Activated CD4-positive, alpha-beta T cell treated with anti-CD3 and anti-CD28 coated beads, Interleukin-2, amount 50 U/mL, for 48 hours (primary cell): ENCODE data around the gene NMT2.
"Not testable (repeated sequence)": the region's sequence is repeated elsewhere in the genome, so short reads cannot be mapped to it uniquely, and the experiment has no call there.

ENCODE experiments used
- DNase-seq, 2 experiments: peaks; one replicate each; pipeline ENCODE4 v3.0.0-alpha.2; 2020

NMT2 gene

GRCh38 chr10:15168291-15168785 lies at the start of gene NMT2:
Gene NMT2 (minus strand): TSS chr10:15168693. CDS start chr10:15168612, 81 bp downstream.
- DNase-seq, result no peak

DNA sequence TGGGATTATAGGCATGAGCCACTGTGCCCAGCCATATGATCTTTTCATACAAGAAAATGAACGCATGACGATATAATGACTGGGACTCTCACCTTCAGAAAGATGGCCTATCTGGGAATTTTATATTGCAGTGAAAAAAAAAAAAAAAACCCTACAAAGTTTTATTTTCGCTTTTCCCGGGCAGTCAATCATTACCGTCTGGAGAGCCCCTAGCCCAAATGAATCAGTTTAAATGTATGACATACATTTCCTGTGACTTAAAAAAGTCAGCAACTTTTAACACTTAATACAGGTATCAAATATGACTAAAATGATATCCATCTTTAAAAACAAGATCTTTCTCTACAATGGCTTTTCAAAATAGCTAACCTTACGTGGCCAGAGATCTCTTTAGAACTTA lies 48.2 kb upstream of the NMT2 start:
- no peak for DNase-seq

DNA sequence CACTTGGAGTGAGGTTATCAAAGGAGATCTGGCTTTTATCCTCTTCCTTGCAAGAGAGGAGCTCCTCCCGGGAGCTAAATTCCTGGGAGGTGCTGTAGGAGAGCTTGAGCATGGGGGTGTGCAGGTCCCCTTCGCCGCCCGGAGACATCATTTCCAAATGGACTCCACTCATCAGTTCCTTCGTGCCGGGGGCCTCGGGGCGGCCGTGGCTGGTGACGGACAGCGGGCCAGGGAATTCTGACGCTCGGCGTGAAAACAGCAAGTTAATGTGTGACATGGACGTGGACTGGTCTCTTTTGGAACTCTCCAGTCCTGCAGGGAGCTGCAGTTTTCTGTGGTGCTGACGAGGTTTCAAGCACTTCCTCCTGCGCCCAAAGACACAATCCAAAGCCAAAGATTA lies 45.7 kb upstream of the NMT2 start:
- no peak for DNase-seq

GRCh38 chr10:15213461-15213861 lies 45.0 kb upstream of the NMT2 start:
- no peak for DNase-seq

DNA sequence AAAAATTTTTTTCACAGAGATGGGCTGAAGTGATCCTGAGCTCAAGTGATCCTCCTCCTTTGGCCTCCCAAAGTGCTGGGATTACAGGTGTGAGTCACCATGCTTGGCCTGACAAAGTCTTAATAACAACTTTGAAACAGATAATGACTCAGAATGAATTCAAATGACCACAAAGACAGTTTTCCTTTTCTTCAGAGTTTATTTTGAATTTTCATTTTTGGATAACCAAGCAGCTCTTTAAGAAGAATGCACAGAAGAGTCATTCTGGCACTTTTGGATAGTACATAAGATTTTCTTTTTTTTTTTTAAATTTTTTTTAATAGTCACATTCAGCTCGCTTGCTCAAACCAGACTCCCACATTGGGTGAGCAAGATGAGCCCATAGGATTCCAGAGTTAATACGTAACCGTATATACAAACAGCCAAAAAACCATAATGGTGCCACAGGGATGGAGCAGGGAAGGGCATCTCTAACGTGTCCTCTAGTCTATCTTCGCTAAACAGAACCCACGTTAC lies 43.0 kb upstream of the NMT2 start:
- no peak for DNase-seq

- DNase-seq, result no peak
Measured at GRCh38 chr10:15210521-15210920, 42.0 kb upstream of the NMT2 start.

- peak; percentile 87 to 90 for DNase-seq
Measured at GRCh38 chr10:15209827-15210509, 41.5 kb upstream of the NMT2 start.

GRCh38 chr10:15208221-15208620 lies 39.7 kb upstream of the NMT2 start:
- DNase-seq, result no peak

DNA sequence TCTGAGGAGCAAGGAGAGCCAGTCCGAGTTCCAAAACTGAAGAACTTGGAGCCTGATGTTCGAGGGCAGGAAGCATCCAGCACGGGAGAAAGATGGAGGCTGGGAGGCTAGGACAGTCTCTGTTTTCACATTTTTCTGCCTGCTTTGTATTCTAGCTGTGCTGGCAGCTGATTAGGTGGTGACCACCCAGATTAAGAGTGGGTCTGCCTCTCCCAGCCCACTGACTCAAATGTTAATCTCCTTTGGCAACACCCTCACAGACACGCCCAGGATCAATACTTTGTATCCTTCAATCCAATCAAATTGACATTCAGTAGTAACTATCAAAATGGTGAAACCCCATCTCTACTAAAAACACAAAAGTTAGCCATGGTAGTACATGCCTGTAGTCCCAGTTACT lies 38.9 kb upstream of the NMT2 start:
- DNase-seq, result not testable (repeated sequence)

- DNase-seq, result no peak
Measured at GRCh38 chr10:15202639-15203038, 34.1 kb upstream of the NMT2 start.

DNA sequence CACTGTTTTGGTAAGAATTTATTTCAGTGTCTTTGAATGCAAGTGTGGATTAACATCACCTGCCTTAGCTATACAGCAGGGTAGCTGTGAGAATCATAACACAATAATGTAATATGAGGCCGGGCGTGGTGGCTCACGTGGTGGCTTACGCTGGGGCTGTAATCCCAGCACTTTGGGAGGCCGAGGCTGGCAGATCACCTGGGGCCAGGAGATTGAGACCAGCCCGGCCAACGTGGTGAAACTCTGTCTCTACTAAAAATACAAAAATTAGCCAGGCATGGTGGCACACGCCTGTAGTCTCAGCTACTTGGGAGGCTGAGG lies 33.8 kb upstream of the NMT2 start:
- not testable (repeated sequence) for DNase-seq

DNA sequence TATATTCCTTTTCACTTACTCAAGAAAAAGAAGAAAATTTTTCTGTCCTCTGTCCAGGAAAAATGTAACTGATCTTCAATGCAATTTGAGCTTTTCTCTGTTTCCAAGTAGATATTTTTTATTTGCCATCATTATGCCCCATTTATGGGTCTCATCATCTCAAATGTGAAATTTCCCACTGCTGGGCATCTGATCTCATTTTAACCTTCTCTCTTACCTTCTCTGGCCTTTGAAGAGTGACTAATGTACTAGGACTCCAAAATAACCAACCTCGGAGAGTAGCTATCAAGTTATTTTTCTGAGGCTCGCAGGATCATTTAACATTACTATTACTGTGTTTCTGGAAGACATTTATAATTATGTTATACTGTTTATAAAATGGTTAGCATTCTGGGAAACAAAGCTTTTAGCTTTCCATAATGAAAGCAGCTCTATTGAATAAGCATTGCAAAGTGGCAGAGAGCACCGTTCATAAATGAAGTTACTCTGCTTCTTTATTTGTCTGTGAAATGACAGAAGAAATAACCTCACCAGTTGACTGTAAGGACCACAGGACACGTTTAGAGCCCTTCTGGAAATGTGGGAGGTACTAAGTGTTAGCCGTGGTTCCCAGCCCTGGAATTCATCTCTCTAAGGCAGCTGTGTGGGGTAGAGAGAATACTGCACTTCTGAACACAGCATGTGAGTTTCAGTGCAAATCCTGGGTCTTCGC lies 33.3 kb upstream of the NMT2 start:
- no peak for DNase-seq

GRCh38 chr10:15200626-15201025 lies 32.1 kb upstream of the NMT2 start:
- DNase-seq, result no peak

DNA sequence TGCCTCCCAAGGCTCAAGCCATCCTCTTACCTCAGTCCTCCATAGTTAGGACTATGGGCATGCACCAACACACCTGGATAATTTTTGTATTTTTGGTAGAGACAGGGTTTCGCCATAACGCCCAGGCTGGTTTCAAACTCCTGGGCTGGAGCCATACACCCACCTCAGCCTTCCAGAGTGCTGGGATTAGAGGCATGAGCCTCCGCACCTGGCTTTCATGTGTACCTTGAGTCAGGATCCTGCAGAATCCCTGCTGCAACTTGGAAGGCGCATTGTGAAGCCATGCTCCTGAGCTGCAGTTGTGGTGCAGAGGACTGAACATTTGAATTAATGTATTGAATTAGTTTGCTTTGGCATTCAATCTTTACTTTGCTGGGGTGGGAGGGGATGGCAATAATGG lies 29.4 kb upstream of the NMT2 start:
- no peak for DNase-seq

DNA sequence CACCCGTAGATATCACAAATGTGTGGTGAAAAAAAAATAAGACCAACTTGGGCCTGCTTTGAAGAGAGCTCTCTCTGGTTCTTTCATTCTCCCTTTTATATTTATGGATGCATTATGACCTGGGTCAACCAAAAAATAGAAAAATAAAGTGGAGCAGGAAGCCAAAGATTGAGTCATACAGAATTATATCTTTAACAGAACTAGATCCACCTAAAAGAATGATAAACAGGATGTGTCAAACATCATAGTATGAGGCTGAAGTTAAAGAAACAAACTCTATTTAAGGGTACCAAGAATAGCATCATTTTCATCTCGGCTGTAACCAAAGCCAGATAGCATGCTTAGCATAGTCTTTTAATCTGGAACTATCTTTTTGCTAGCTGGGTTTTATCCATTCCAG lies 28.8 kb upstream of the NMT2 start:
- DNase-seq, result no peak

DNA sequence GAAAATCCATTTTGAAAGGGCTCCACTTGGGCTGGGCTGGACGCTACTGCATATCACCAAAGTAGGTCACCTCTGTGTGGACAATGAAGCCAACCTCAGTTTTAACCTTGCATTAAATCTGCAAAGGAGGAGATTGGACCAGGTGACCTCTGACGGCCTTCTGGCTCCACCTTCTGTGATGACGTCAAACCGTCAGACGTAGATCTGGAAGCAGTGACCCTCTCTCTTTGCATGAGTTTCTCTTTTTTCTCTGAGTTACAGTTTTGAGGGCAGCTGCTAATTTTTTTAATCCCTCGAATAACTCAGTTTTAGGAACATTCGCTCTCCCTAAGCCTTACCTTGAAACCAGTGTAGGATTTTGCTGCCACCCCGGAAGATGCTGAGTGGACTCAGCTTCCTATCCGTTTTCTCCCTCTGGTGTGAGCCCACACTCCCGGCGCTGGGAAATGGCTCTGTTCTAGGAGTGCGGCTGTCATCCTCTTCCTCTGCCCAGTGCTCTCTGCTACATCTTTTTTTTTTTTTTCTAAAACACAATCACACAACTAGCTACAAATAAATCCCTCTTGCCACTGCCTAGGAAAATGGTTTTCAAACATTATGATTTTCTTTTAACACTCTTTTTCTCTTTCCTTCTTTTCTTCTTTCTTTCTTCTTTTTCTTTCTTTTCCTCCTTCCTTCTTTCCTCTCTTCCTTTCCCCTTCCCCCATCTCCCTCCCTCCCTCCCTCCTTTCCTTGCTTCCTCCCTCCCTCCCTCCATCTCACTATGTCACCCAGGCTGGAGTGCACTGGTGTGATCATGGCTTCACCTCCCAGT lies 27.7 kb upstream of the NMT2 start:
- no peak for DNase-seq

- no peak for DNase-seq
Measured at GRCh38 chr10:15189133-15189885, 20.8 kb upstream of the NMT2 start.

- DNase-seq, result peak; percentile 41 to 42
Measured at GRCh38 chr10:15188603-15189002, 20.1 kb upstream of the NMT2 start.

GRCh38 chr10:15183689-15184481 lies 15.4 kb upstream of the NMT2 start:
- no peak for DNase-seq

GRCh38 chr10:15182540-15183207 lies 14.2 kb upstream of the NMT2 start:
- no peak for DNase-seq

DNA sequence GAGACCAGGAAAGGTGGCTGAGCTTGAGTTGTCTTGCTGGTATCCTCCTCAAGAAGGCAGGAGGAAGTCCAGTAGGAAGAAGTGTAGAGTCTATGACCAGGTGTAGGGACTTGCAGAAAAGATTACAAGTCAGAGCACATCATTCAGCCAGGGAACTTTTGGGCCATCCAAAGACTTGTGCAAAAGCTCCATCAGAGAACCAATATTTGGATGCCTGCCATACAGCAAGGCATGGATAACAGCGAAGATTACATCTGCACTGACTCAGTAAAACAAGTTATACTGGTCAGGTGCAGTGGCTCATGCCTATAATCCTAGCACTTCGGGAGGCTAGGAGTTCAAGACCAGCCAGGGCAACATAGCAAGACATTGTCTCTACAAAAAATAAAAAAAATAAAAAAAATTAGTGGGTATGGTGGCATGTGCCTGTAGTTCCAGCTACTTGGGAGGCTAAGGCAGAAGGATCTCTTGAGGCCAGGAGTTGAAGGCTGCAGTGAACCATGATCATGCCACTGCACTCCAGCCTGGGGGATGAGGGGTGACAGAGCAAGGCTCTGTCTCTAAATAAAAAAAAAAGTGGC lies 13.2 kb upstream of the NMT2 start:
- no peak for DNase-seq
